CD14-positive monocyte (primary cell): Measurements from ENCODE around the gene LRR1. TPM values are rescaled to one million over a fixed set of nuclear protein-coding genes. Genes with fewer than 3 reads are reported as not detected.

Source experiments
- DNase-seq, 3 donors: peaks; one replicate each; pipeline ENCODE4 v3.0.0-alpha.2; 2011 to 2022
- H2AFZ ChIP-seq: 2 replicates; pipeline ENCODE4 v1.6.0; 2012; ENCODE audit warnings: mild to moderate bottlenecking, low read depth, low read length, inconsistent platforms; ENCODE audit not compliant: insufficient read depth, poor library complexity, severe bottlenecking
- H3K27ac ChIP-seq, 2 donors: 1 replicate in 1 of 2; 2 replicates in 1 of 2; pipeline ENCODE4 v1.5.1; 2012 to 2013; ENCODE audit warnings: low read length in 2 of 2, control low read depth in 1 of 2, inconsistent platforms in 1 of 2, low read depth in 1 of 2, mild to moderate bottlenecking in 1 of 2
- H3K27me3 ChIP-seq, 2 donors: one replicate each; pipeline versions ENCODE4 v1.6.0 to v1.6.1; 2011 to 2013; ENCODE audit warnings: low read length in 2 of 2; ENCODE audit not compliant: control insufficient read depth in 2 of 2, insufficient read depth in 2 of 2
- H3K36me3 ChIP-seq, 2 donors: replicated peaks in 1 of 2; 1 replicate in 1 of 2; 2 replicates in 1 of 2; pipeline versions ENCODE4 v1.5.1 to v1.6.1; 2012 to 2013; ENCODE audit warnings: low read length in 2 of 2, control low read depth in 1 of 2, inconsistent platforms in 1 of 2, mild to moderate bottlenecking in 1 of 2; ENCODE audit not compliant: insufficient read depth in 2 of 2, control insufficient read depth in 1 of 2
- H3K4me1 ChIP-seq, 2 donors: 1 replicate in 1 of 2; 2 replicates in 1 of 2; pipeline versions ENCODE4 v1.5.1 to v1.6.1; 2012 to 2013; ENCODE audit warnings: low read length in 2 of 2, control low read depth in 1 of 2, inconsistent platforms in 1 of 2, mild to moderate bottlenecking in 1 of 2, moderate library complexity in 1 of 2; ENCODE audit not compliant: insufficient read depth in 2 of 2, control insufficient read depth in 1 of 2
- H3K4me2 ChIP-seq: replicated peaks from 2 replicates; pipeline ENCODE3; 2012; ENCODE audit warnings: low read length, moderate library complexity, mild to moderate bottlenecking; ENCODE audit not compliant: poor library complexity, severe bottlenecking; ENCODE audit errors: extremely low read depth
- H3K4me3 ChIP-seq, 3 experiments: fragments of 200-600 bp in 1 of 3; sonication (generic) in 1 of 3; replicated peaks in 1 of 3; 1 replicate in 2 of 3; 2 replicates in 1 of 3; pipeline ENCODE4 v1.5.1; 2011 to 2013; ENCODE audit warnings: low read length in 3 of 3, mild to moderate bottlenecking in 3 of 3, control low read depth in 2 of 3, low read depth in 2 of 3, inconsistent platforms in 1 of 3, moderate library complexity in 1 of 3
- H3K79me2 ChIP-seq: 2 replicates; pipeline ENCODE4 v1.6.0; 2012; ENCODE audit warnings: mild to moderate bottlenecking, control low read depth, inconsistent platforms, low read length, moderate library complexity; ENCODE audit not compliant: insufficient read depth
- H3K9ac ChIP-seq: 2 replicates; pipeline ENCODE4 v1.6.0; 2017; ENCODE audit warnings: low read length, mild to moderate bottlenecking; ENCODE audit not compliant: insufficient read depth, poor library complexity, severe bottlenecking
- H3K9me3 ChIP-seq, 2 donors: replicated peaks in 1 of 2; 1 replicate in 1 of 2; 2 replicates in 1 of 2; pipeline versions ENCODE4 v1.5.1 to v1.6.1; 2012 to 2013; ENCODE audit warnings: low read length in 2 of 2, control low read depth in 1 of 2; ENCODE audit not compliant: control insufficient read depth in 1 of 2, insufficient read depth in 1 of 2
- H4K20me1 ChIP-seq: 2 replicates; pipeline ENCODE4 v1.6.0; 2012; ENCODE audit warnings: mild to moderate bottlenecking, low read length, control low read depth, moderate library complexity; ENCODE audit not compliant: insufficient read depth
- H3K27ac Mint-ChIP-seq, 7 donors: one replicate each; pipeline ENCODE4 v1.8.0; 2020; ENCODE audit warnings: mild to moderate bottlenecking in 7 of 7, mixed read lengths in 7 of 7, moderate library complexity in 6 of 7, inconsistent platforms in 2 of 7
- H3K27me3 Mint-ChIP-seq, 3 donors: one replicate each; pipeline ENCODE4 v1.8.0; 2021 to 2022; ENCODE audit warnings: low read depth in 3 of 3, mild to moderate bottlenecking in 3 of 3, mixed read lengths in 3 of 3, moderate library complexity in 3 of 3, inconsistent platforms in 1 of 3
- H3K36me3 Mint-ChIP-seq, 2 donors: one replicate each; pipeline ENCODE4 v1.8.0; 2020; ENCODE audit warnings: mixed read lengths in 2 of 2, inconsistent platforms in 1 of 2, mild to moderate bottlenecking in 1 of 2
- H3K4me1 Mint-ChIP-seq: one replicate; pipeline ENCODE4 v1.8.0; 2020; ENCODE audit warnings: mild to moderate bottlenecking, mixed read lengths
- H3K4me3 Mint-ChIP-seq, 2 donors: one replicate each; pipeline ENCODE4 v1.8.0; 2020; ENCODE audit warnings: mild to moderate bottlenecking in 2 of 2, mixed read lengths in 2 of 2, moderate library complexity in 1 of 2
- H3K9me3 Mint-ChIP-seq, 7 donors: one replicate each; pipeline ENCODE4 v1.8.0; 2020 to 2022; ENCODE audit warnings: mixed read lengths in 7 of 7, mild to moderate bottlenecking in 6 of 7, moderate library complexity in 6 of 7, inconsistent platforms in 2 of 7
- CTCF ChIP-seq: fragments of 200-600 bp; IDR thresholded peaks from one replicate; pipeline ENCODE4 v1.8.0; 2022; ENCODE audit warnings: antibody characterized with exemption, mild to moderate bottlenecking
- WGBS: methylation state at CpG from one replicate; pipeline ENCODE4 v1.1.5; 2013; ENCODE audit warnings: missing lambda C conversion rate; ENCODE audit not compliant: insufficient coverage; 5-methylcytosine and 5-hydroxymethylcytosine counted together
- intact Hi-C, 2 donors: fragments of 100-400 bp; cut with micrococcal nuclease; formaldehyde crosslinking; loops; one replicate each; pipeline versions ENCODE4 v1.15.0 to v1.15.1; 2023
- polyA plus RNA-seq, 3 donors: library from polyadenylated mRNA; depleted of rRNA in 1 of 3; unstranded in 2 of 3; stranded (reverse) in 1 of 3; fragments of 300-500 nt in 2 of 3; fragments of >200 nt in 1 of 3; fragmentation: Illumina TruSeq in 2 of 3; gene quantifications; 1 replicate in 2 of 3; 2 replicates in 1 of 3; pipeline ENCODE4 v1.2.3, GENCODE V29; 2012 to 2021

Gene LRR1
- polyA plus RNA-seq, 3 donors: 3.4 to 12.7 (median 10.5) TPM

GRCh38 chr14:49619730-49620129 is 21.0 kb downstream of the LRR1 start:
- Mint-ChIP-seq H3K9me3 (peaks cover 0 to 2% (median 0%) of the 10 kb centered on the region in 7 donors), H3K4me3 (peak overlapping the region; percentile 92 to 98)

More at GRCh38 chr14:49619730-49620129, 21.0 kb downstream of the LRR1 start:
- H3K4me2 ChIP-seq: peak overlapping the region; percentile 78
- H3K27me3 Mint-ChIP-seq: no peaks in the 10 kb centered on the region
- no peaks in the 10 kb centered on the region for H3K9me3 ChIP-seq
- H3K36me3 ChIP-seq: peaks cover 11 to 35% of the 10 kb centered on the region in 2 donors
- peaks cover 25 to 51% of the 10 kb centered on the region in 2 donors for H3K36me3 Mint-ChIP-seq
- peaks cover 30 to 51% of the 10 kb centered on the region in 2 donors for H3K4me1 ChIP-seq
- peak overlapping the region; percentile 80 for H2AFZ ChIP-seq
- peak overlapping the region; percentile 94 to 95 for H3K27ac ChIP-seq
- peak overlapping the region; percentile 97 to 99 (median 99) for H3K27ac Mint-ChIP-seq
- H3K4me3 ChIP-seq: peak overlapping the region; percentile 75 to 81 (median 78)
- no peak for TF ChIP-seq CTCF
- no peak for DNase-seq
- intact Hi-C loops: loop anchor here (5.0 kb wide), 2 partner anchors 32 to 148 kb away; partner anchors contain the start of genes RPS29 (in 2 of the 2) and KLHDC2 (in 1 of the 2)
- H3K27me3 ChIP-seq: no peaks in the 10 kb centered on the region
- H3K9ac ChIP-seq: peak overlapping the region; percentile 86
- H3K79me2 ChIP-seq: peaks cover 77% of the 10 kb centered on the region
- 0% methylated on average over 7 of the region's 11 CpGs for whole genome bisulfite sequencing
- H4K20me1 ChIP-seq: peaks cover 48% of the 10 kb centered on the region
- H3K4me1 Mint-ChIP-seq: peaks cover 50% of the 10 kb centered on the region
